Activated T-cell treated with anti-CD3 and anti-CD28 coated beads, Interleukin-2, amount 50 U/mL, for 24 hours (primary cell): ENCODE data around the gene NRG2.

Experiments used
- DNase-seq: peaks from one replicate; pipeline ENCODE4 v3.0.0-alpha.2; 2020
- H3K27ac Mint-ChIP-seq: 2 replicates; pipeline ENCODE4 v1.8.0; 2020; ENCODE audit warnings: mild to moderate bottlenecking, mixed read lengths
- H3K27me3 Mint-ChIP-seq: 2 replicates; pipeline ENCODE4 v1.8.0; 2020; ENCODE audit warnings: mixed read lengths
- H3K36me3 Mint-ChIP-seq: 2 replicates; pipeline ENCODE4 v1.8.0; 2020; ENCODE audit warnings: low read depth, mixed read lengths
- H3K4me1 Mint-ChIP-seq: 2 replicates; pipeline ENCODE4 v1.8.0; 2020; ENCODE audit warnings: low read depth, mixed read lengths
- H3K4me3 Mint-ChIP-seq: 2 replicates; pipeline ENCODE4 v1.8.0; 2020; ENCODE audit warnings: mild to moderate bottlenecking, moderate library complexity, mixed read lengths
- H3K9me3 Mint-ChIP-seq: 2 replicates; pipeline ENCODE4 v1.8.0; 2020; ENCODE audit warnings: mixed read lengths

Gene NRG2

GRCh38 chr5:139835656-139836055 lies 207.4 kb downstream of the NRG2 start:
- Mint-ChIP-seq H3K4me3 (no peak overlapping the region), H3K4me1 (no peaks in the 10 kb centered on the region), H3K27ac (no peak overlapping the region), H3K9me3 (no peaks in the 10 kb centered on the region), H3K27me3 (peaks cover 25% of the 10 kb centered on the region), H3K36me3 (no peaks in the 10 kb centered on the region)
- no peak for DNase-seq

- Mint-ChIP-seq H3K4me3 (no peak overlapping the region), H3K9me3 (no peaks in the 10 kb centered on the region), H3K27ac (no peak overlapping the region), H3K27me3 (peaks cover 25% of the 10 kb centered on the region), H3K36me3 (no peaks in the 10 kb centered on the region), H3K4me1 (no peaks in the 10 kb centered on the region)
- no peak for DNase-seq
Measured at GRCh38 chr5:139833525-139833924, 209.6 kb downstream of the NRG2 start.

GRCh38 chr5:139831624-139832023 lies 211.5 kb downstream of the NRG2 start:
- Mint-ChIP-seq H3K9me3 (no peaks in the 10 kb centered on the region), H3K36me3 (no peaks in the 10 kb centered on the region), H3K4me3 (no peak overlapping the region), H3K27me3 (peaks cover 24% of the 10 kb centered on the region), H3K27ac (no peak overlapping the region), H3K4me1 (no peaks in the 10 kb centered on the region)
- DNase-seq: no peak

DNA sequence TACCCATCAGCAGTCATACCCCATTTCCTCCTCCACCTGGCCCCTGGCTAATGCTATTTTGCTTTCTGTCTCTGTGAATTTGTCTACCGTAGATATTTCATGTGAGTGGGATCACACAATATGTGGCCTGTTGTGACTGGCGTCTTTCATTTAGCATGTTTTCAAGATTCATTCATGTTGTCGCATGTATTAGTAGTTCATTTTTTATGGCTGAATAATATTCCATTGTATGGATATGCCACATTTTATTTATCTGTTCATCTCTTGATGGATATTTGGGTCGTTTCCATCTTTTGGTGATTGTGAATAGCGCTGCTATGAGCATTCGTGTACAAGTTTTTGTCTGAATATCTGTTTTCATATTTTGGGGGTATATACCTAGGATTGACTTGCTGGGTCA lies 213.6 kb downstream of the NRG2 start:
- H3K36me3 Mint-ChIP-seq: no peaks in the 10 kb centered on the region
- peaks cover 8% of the 10 kb centered on the region for H3K27me3 Mint-ChIP-seq
- no peaks in the 10 kb centered on the region for H3K4me1 Mint-ChIP-seq
- H3K9me3 Mint-ChIP-seq: no peaks in the 10 kb centered on the region
- H3K4me3 Mint-ChIP-seq: no peak overlapping the region
- H3K27ac Mint-ChIP-seq: no peak overlapping the region
- no peak for DNase-seq

- Mint-ChIP-seq H3K4me1 (no peaks in the 10 kb centered on the region), H3K27me3 (peaks cover 8% of the 10 kb centered on the region), H3K27ac (no peak overlapping the region), H3K4me3 (no peak overlapping the region), H3K9me3 (no peaks in the 10 kb centered on the region), H3K36me3 (no peaks in the 10 kb centered on the region)
- no peak for DNase-seq
Measured at GRCh38 chr5:139828207-139828895, 214.7 kb downstream of the NRG2 start.

DNA sequence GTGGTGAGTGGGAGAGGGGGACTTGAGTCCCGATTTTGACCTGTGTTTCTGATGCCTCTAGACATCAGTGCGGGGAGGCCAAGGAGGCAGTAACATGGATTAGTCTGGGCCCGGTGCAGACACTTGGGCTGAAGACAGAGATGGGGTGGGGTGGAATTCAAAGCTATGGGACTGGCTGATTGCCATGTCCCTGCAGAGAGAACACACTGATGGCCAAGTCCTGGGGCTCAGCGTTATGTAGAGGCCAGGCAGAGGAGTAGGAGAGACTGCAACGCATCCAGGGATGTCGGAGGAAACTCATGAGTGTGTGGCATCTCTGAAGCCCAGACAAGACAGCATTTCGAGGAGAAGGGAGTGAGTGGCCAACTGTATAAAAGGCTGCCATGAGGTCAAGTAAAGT lies 217.4 kb downstream of the NRG2 start:
- Mint-ChIP-seq H3K9me3 (no peaks in the 10 kb centered on the region), H3K27me3 (no peaks in the 10 kb centered on the region), H3K36me3 (no peaks in the 10 kb centered on the region), H3K4me3 (no peak overlapping the region), H3K4me1 (no peaks in the 10 kb centered on the region), H3K27ac (no peak overlapping the region)
- DNase-seq: no peak

DNA sequence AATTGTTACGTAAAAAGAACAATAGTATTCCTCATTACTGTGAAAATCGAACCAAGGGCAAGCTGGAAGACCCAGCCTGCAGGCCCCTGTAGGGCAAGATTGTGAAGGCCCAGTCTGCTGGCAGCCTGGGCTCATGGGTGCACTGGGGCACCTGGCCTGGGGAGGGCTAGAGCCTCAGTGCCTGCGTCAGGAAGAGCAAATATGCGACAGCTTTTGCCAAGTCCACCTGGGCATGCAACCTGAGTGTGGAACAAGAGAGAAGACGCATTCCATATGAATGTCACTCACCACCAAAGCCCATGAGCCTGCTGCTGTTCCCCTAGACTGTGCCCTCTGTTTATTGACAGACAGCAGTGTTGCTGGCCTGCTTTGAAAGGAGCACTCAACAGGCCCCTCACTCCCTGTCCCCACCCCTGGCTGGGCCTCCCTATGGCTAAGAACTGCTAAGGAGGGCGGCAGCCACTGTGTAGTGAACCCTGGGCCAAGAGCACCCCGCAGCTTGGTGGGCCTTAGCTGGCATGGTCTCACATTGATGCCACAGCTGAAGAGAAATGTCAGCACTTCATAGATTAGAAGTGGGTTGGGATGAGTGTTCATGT lies 219.2 kb downstream of the NRG2 start:
- Mint-ChIP-seq H3K9me3 (peaks cover 2% of the 10 kb centered on the region), H3K36me3 (no peaks in the 10 kb centered on the region), H3K4me1 (no peaks in the 10 kb centered on the region), H3K27me3 (peaks cover 4% of the 10 kb centered on the region), H3K4me3 (no peak overlapping the region), H3K27ac (no peak overlapping the region)
- DNase-seq: no peak

DNA sequence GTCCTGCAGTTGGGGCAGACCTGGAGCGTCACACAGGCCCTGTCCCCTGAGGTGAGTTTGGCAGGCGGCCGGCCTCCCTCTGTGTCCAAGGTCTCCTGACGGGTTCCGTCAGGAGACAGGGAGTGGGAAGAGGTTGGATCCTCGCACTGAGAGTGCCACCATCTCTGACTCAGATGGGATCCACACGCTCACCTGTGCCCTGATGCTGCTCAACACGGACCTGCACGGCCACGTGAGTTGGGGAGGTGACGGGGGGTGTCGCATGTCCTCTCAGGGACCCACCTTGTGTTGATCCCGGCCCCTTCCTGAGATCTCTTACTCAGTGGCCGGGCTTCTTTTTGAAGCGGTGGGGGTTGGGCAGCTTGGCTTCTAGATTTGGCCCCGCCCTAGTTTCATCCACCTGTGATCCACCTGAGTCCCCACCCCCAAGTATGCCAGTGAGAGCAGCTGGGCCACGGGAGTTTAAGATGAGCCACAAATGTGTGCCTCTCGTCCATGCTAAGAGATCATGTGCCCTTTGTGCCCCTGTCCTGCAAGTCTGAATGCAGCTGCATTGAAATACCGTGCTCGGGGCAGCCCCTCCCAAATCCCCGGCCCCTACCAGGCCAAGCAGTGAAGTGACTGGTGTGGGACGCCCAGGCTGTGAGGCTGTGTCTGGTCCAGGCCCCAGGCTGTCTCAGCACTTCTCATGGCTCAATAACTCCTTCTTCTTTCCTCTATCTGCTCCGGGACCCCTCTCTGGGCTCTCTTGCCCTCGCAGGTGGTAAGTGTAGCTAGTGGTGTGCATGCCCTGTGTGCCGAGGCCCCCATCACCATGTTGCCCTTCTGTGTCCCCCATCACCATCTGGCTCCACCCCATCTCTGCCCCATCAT lies 220.3 kb downstream of the NRG2 start:
- Mint-ChIP-seq H3K36me3 (no peaks in the 10 kb centered on the region), H3K4me3 (no peak overlapping the region), H3K4me1 (no peaks in the 10 kb centered on the region), H3K27ac (no peak overlapping the region), H3K9me3 (peaks cover 5% of the 10 kb centered on the region), H3K27me3 (peaks cover 4% of the 10 kb centered on the region)
- DNase-seq: no peak

DNA sequence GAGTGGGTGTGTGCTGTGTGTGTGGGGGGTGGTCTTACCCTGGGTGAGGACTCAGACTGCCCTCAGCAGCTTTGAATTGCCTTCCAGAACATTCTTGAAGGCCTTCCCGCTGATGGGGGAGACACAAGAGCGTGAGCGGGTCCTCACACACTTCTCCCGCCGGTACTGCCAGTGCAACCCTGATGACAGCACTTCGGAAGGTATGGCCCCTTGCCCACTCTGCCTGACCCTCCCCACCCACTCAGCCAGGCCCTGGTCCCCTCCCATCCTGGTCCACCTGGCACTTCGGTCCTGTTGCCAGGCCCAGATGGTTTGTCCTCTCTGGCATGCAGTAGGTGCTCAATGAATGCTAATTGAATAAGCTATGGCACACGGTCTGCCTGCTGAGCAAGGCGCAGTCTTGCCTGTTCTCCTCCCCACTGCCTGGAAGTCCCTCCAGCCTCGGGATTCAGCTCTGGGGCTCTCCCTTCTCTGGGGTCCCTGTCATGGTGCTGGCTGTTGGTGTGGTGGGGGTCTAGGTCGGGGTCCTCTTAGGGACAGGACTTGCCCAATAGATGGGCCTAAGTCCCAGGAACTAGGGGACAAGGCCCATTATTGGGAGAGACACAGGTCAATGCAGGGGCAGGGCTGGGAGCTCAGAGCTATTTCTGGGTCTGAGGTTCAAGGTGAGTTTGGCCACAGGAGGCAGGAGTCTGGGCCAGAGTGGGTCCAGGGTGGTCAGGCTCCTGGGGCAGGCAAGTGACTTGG lies 221.1 kb downstream of the NRG2 start:
- Mint-ChIP-seq H3K4me1 (no peaks in the 10 kb centered on the region), H3K27ac (no peak overlapping the region), H3K4me3 (no peak overlapping the region), H3K36me3 (no peaks in the 10 kb centered on the region), H3K27me3 (peaks cover 4% of the 10 kb centered on the region), H3K9me3 (peaks cover 5% of the 10 kb centered on the region)
- DNase-seq: no peak

GRCh38 chr5:139820606-139821005 lies 222.5 kb downstream of the NRG2 start:
- no peak overlapping the region for H3K27ac Mint-ChIP-seq
- H3K36me3 Mint-ChIP-seq: no peaks in the 10 kb centered on the region
- peaks cover 5% of the 10 kb centered on the region for H3K9me3 Mint-ChIP-seq
- H3K4me3 Mint-ChIP-seq: no peak overlapping the region
- H3K4me1 Mint-ChIP-seq: no peaks in the 10 kb centered on the region
- no peak for DNase-seq
- H3K27me3 Mint-ChIP-seq: peaks cover 4% of the 10 kb centered on the region

DNA sequence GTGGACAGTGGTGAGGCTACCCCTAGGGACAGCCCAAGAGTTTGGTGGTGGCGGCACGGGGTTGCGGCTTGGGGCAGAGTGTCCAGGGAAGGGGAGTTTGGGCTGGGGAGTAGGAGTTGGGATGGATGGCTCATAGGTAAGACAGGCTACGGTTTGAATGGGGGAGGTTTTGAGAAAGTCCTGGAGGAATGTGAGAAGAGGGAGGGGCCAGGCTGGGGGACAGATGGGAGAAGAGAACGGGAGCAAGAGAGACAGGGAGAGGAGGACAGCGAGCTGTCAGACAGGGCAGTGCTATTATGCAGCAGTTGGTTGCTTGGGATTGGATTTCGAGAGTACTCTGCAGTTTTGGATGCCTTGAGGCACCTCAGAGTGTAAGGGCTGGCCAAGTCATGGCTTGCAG lies 223.0 kb downstream of the NRG2 start:
- H3K36me3 Mint-ChIP-seq: no peaks in the 10 kb centered on the region
- no peaks in the 10 kb centered on the region for H3K4me1 Mint-ChIP-seq
- H3K27ac Mint-ChIP-seq: no peak overlapping the region
- no peak overlapping the region for H3K4me3 Mint-ChIP-seq
- peaks cover 4% of the 10 kb centered on the region for H3K27me3 Mint-ChIP-seq
- H3K9me3 Mint-ChIP-seq: peaks cover 5% of the 10 kb centered on the region
- no peak for DNase-seq

GRCh38 chr5:139817970-139818369 lies 225.1 kb downstream of the NRG2 start:
- Mint-ChIP-seq H3K4me1 (no peaks in the 10 kb centered on the region), H3K36me3 (no peaks in the 10 kb centered on the region), H3K27me3 (peaks cover 4% of the 10 kb centered on the region), H3K4me3 (no peak overlapping the region), H3K9me3 (peaks cover 5% of the 10 kb centered on the region), H3K27ac (no peak overlapping the region)
- no peak for DNase-seq

- DNase-seq: no peak
- Mint-ChIP-seq H3K27me3 (peaks cover 4% of the 10 kb centered on the region), H3K27ac (no peak overlapping the region), H3K36me3 (no peaks in the 10 kb centered on the region), H3K4me1 (no peaks in the 10 kb centered on the region), H3K4me3 (no peak overlapping the region), H3K9me3 (peaks cover 5% of the 10 kb centered on the region)
Measured at GRCh38 chr5:139817362-139817761, 225.7 kb downstream of the NRG2 start.

- Mint-ChIP-seq H3K4me3 (no peak overlapping the region), H3K36me3 (no peaks in the 10 kb centered on the region), H3K4me1 (no peaks in the 10 kb centered on the region), H3K27me3 (peaks cover 4% of the 10 kb centered on the region), H3K27ac (no peak overlapping the region), H3K9me3 (peaks cover 5% of the 10 kb centered on the region)
- DNase-seq: no peak
Measured at GRCh38 chr5:139816566-139816965, 226.5 kb downstream of the NRG2 start.
